Dedifferentiated amniotic fluid mesenchymal stem cell (primary cell): Measurements from ENCODE around the gene CUEDC1.
A peak's percentile ranks its signal among the peaks of the same experiment; 100 is the strongest.

Source experiments
- DNase-seq: peaks from one replicate; pipeline ENCODE4 v3.0.0-alpha.2; 2016; ENCODE audit errors: extremely low spot score

Gene CUEDC1

DNA sequence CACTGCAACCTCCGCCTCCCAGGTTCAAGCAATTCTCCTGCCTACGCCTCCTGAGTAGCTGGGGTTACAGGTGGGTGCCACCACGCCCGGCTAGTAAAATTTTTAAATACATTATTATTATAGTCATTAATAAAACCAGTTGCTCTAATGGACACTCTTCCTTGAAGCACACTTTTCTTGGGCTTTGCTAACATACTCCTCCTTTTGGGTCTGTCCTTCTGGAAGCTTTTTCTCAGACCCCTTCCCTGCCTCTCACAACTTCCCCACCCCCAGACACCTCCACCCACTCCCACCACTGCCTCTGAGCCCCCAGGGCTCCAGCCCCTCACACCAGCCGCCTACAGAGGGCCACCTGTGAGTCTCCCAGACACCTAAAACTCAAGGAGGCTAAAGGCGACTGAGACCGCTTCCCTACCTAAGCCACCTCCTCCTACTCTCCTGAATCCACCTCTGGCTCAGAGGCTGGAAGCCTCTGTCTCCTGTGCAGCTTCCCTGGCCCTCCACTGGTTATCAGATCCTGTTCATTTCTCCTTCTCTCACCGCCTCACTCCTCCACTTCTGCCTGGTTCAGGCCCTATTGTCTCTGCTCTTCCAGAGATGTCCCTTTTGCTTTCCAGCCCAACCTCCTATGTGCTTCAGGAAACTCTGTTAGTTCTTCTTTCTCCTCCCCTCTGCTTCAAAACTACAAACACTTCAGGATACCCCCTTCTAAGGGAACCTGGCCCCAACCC lies 2.1 kb upstream of the CUEDC1 start:
- DNase-seq = no peak

DNA sequence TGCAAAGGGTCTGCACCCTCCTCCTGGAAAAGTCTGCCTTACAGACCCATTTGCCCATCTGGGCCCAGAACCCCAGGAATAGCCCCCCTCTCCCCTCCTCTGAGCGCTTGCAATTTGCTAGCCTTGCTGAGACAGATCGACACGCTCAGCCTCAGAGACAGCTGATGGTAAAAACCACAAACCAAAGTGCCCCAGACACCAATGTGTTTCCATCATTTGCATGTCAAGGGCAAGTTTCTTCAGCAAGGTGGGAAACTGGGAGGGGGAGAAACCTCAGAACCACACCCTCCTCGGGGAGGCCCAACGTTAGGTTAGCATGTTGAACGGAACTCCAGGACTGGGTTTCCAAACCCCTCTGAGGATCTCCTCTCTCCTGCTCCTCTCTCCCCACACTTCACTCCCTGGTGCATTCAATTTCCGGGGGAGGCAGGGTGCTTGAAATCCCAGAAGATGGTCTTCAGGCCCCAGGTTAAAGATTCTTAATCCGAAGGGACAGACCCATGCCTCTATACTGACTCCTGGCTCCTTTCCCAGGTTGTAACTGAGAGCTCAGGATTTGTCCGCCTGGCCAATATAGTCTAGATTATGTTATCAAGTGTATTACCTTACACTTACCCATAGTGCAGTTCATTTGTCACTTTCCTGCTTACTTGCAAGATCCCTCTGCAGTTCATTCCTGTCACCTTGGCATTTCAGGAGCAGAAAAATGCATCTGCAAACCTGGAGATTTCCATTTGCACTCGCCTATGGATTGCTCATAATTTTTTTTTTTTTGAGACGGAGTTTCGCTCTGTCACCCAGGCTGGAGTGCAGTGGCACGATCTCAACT lies 1.3 kb upstream of the CUEDC1 start:
- no peak for DNase-seq

DNA sequence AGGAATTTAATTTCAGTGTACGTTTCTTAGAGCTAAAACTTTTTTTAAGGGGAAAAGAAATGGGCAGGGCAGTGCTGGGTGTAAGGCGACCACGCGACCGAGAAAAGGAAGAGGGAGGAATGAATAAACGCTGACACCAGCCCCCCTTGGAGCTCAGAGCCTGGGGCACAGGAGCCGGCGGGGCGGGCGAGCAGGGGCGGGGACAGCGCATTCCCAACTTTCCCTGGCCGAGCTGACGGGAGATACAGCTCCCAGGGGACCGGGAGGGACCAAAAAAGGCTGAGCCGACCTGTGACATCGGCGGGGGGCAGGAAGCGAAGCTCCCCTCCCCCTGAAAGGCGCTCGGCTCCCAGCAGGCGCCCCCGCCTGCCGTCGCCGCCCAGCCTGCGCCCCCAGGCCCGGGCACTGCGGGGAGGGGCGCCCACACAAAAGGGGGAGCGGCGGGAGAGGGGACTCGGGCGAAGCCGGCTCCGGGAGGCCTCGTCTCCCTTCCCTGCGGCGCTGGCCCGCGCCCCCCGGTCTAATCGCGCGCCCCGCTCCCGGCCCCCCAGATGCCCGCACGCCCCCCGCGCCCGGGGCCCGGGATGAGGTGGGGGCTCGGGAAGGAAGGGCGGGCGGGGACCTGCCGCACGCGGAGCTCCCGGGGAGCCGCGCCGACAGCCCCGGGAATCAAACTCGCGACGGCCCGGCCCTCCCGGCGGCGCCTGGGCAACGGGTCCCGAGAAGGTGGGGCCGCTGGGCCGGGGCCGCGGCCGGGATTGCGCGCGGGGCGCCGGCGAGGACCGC lies 622 bp downstream of the CUEDC1 start:
- peak; percentile 49 for DNase-seq

DNA sequence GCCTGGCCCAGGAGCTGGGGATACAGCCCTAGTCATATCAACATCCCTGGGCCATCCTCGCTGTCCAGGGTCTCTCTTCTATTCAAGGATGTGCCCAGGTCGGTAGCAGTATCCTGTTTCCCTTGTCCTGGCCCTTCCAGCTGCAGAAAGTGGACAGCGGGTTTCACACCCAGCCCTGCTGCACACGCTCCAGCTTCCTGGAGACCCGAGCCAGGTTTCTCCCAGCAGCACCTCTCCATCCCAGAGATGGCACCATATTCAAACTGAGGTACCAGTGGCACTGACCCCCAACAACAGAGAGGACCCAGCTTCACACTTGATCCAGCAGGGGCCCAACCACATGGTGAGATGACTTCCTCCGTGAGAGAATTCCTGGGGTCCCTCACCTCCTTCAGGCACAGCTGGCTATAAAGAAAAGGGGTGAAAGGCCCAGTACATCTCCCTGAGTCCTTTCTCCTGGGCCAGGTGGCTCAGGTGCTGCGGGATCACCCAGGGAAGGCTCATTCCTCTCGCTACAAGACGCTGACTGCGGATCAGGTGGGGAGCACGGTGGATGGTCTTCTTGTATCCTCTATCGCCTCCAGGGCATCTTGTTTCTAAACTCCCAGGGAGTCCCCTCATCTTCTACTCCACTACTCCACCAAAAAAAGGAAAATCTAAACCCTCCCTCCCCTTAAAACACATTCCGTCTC lies 1.4 kb downstream of the CUEDC1 start:
- DNase-seq = no peak

DNA sequence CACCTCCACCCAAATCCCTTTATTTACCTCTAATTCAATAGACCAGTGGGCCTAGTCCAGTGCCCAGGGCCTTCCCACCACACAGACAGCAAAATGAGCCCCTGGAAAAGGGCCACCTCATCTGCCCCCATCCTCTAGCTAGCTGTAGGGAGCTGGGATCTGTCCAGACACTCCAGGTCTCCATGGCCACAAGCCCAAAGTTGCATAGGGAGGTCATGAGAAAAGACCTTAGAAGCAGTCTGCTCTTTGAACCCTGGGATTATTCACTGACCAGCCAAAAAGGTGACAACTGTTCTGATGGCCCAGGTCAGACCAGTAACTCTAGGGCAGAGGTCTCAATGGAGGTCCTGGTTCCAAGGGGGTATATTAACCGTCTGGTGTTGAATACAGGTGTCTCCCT lies 2.0 kb downstream of the CUEDC1 start:
- no peak for DNase-seq

DNA sequence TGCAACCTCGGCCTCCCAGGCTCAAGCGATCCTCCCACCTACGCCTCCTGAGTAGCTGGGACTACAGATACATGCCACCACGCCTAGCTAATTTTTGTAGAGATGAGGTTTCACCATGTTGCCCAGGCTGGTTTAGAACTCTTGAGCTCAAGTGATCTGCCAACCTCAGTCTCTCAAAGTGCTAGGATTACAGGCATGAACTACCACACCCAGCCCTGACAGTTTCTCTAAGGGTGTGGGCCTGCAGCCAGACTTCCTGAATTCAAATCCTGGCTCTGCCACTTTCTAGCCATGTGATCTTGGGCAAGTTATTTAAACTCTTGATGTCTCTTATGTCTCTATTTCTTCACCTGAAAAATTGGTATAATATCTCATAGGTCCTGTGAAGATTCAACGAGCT lies 5.6 kb downstream of the CUEDC1 start:
- DNase-seq = no peak

DNA sequence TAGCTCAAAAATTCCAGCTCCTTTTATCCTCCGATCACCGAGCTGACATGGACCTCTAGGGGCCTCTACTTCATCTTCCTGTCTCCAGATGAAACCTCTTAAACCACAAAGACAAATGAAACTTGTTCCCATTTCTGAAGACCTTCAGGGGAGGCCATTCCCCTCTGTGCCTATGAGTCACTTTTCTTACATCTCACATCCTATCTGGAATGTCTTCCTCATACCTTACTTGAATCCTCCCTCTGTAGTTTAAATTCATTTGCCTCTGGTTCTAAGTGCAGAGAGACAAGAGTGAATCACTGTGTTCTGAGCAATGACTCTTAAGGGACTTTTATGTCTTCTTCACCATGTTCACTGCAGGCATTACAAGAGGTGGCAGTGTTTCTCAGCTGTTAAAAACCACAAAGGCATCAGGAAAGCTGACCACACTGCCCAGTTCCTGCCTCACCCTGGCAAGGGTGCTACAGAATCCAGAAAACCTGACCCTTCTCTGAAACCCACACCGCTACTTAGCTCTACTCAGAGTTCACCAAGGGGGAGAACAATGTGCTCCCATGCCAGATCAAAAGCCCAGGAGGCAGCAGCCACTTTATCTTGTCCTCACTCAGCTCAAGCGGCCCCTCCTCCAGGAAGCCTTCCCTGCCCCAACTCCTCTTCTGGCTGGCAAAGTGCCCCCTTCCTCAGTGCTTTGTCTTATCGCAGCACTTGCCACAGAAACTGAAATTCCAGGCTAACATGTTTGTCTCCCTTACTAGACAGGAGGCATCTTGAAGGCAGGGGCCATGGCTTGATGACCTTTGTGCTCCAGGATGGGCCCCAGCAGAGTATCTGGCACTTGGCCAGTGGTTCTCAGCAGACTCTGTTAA lies 6.4 kb downstream of the CUEDC1 start:
- peak; percentile 76 for DNase-seq

DNA sequence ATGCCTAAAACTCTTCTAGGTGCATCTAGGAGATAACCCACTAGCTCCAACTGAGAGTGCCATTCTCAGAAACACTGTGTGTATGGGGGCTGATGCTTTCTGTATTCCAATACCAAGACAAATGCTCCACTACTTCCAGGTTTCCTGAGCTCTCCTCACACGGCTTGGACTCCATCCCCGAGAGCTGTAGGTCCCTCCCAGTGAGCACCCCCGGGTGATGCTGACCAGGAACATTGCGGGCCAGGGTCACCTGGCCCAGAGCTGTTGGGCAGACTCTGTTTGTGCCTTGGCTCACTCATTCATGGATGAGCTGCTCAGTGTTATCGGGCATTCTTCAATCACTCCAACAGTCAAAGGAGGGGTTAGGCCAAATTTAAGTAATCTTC lies 7.0 kb downstream of the CUEDC1 start:
- DNase-seq = no peak

DNA sequence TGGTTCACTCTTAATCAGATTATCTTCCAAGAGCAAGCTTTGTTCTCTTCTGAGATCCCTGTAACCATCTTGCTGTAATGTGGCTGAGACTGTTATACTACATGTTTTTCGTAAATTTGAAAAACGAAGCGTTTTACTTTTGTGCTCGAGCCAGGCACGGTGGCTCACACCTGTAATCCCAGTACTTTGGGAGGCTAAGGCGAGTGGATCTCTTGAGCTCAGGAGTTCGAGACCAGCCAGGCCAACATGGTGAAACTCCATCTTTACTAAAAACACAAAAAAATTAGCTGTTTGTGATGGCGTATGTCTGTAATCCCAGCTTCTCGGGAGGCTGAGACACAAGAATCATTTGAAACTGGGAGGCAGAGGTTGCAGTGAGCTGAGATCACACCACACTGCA lies 7.8 kb downstream of the CUEDC1 start:
- no peak for DNase-seq

DNA sequence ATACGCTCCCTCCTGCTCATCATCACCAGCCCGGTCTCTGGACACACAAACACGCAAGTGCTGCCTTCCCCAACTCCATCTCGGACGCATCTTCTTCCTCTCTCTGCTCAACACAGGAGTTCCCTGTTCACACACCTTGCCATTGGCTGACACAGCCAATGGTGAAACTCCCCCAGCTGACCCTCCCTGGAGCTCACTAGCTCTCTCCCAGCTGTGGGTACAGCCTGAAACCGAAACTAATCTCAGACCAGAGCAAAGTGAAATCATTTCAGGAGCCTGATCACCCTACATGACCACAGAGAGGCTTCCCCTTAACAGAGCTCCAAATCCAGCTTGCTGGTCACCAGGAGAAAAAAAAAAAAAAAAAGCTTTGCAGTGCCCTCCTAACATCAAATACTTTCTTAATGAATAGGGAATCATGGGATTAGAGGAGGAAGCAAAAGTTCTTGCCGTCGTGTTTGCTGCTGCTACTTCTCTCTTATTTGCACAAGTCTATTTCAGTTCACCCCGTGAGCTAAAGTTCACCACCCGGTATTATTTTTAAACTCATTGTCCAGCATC lies 8.3 kb downstream of the CUEDC1 start:
- DNase-seq = no peak

DNA sequence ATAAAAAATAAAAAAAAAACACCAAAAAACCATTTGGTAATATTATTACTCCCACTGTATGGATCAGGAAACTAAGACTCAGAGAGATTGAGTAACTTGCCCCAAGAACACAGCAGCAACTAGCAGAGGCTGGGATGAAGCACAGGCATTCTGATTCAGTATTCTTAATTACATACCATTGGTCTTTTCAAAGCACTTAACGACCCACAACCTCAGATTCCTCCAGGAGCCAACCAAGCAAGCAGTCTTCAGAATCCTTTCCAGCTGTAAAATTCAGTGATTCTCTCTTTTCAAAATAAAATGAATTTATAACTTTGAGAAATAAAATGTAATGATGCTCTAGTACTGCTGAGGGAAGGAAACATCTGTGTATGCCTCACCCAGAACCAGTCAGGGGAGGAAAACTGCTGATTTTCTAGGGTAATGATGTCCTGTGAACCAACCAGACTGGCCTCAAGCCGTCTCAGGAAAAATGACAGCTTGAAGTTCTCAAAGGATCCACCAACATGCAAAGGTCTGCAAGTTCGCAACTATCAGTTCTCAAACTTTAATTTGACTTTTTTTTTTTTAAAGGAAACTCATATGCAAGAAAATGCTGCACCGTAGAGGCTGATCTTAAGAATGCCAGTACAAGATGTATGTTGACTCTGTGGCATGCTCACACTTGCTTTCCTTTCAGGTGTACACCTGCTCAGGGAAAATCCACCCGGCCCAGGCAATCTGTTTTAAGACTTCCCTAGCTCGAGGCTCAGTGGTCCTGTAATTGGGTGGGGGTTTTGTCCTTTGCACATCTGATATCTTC lies 9.0 kb downstream of the CUEDC1 start:
- DNase-seq = no peak

DNA sequence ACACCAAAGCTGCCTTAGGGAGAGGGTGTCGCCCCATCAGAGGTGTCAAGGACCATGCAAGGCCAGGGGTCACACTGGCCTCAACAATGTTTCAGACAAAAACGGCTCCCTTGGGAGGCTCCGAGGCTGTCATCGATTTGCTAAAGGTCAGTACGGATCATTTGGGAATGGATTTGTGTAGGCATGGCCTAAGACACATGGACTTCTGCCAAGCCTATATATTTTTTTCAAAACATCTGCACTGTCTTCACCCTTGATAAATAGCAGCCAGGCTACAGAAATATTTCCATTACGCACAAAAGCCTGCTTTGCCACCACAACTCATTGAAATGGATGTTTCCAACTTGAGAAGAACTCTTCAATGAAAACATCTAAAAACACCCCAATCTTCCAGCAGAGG lies 10.3 kb downstream of the CUEDC1 start:
- DNase-seq = no peak

DNA sequence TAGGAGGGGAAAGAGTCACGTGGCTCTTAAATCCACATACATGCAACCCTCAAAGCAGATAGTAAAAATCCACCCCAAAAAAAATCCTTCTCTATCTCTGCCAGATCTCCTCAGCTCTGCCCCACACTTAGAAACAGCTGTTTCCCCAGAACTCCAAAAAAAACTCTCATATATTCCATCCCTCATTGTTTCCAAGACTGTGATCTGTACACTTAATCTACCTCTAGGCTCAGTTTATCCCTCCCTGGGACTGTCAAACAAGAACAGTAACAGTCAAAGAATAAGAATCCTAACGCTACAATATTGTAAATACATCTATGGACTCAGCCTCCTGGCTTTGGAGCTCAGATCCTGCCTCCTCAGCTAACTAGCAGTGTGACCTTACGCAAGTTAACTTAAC lies 11.6 kb downstream of the CUEDC1 start:
- no peak for DNase-seq

DNA sequence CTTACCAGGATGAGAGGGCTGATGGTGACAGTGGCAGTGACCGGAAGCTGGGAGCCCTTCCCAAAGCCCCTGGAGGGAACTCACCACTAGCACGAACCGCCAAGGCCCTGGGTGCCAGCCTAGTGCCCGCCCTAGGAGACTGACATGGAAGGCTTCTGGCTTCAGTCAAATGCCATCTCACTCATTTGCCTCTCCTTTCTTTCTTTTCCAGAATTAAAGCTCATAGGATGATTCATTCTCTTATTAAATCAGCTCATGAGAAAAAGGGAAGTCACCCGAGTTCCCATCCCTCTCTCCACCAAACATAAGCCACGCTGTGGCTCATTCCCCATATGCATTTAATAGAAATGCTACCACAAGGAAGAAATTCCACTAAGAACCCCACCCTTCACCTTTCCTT lies 12.1 kb downstream of the CUEDC1 start:
- DNase-seq = peak; percentile 54

DNA sequence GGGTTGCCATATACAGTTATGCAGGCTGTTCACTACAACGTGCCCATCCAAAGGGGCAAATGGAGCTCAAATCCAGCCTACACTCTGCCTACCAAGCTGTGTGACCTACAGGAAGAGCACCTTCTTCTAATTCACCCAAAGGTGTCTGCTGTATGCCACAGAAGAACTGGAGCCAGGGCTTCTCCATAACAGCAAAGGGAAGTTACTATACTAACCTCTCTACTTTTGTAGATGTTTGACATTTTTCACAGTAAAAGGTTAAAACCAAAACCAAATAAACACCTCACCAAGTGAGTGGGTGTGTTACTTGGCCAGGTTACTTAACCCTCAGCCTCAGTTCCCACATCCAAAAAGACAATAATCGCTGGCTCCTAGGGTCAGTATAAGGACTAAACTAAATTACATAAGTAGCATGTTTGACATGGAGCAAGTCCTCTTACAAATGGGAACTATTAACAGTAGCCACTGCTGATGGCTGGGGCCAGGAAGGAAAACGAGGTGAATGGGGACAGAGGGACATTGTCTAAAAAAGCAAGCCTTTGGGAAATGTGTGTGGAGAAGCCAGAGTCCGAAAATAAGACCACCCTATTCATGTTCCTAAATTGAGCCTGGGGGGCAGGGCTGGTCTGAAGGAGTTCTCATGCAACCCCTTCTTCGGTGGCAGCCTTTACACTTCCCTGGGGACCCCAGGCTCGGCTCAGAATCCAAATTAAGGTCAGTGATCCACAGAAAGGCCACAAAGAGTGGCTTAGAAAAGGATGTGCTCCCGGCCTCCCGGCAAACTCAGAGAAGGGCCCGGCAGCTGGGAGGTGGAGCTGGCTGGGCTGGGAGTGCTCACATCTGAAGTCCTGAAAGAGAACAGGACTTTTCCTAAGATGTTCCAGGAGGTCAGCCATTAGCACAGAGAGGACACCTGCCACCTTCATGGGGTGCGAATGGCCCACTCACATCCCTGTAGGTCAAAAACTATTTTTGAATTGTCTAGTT lies 13.5 kb downstream of the CUEDC1 start:
- DNase-seq = no peak

DNA sequence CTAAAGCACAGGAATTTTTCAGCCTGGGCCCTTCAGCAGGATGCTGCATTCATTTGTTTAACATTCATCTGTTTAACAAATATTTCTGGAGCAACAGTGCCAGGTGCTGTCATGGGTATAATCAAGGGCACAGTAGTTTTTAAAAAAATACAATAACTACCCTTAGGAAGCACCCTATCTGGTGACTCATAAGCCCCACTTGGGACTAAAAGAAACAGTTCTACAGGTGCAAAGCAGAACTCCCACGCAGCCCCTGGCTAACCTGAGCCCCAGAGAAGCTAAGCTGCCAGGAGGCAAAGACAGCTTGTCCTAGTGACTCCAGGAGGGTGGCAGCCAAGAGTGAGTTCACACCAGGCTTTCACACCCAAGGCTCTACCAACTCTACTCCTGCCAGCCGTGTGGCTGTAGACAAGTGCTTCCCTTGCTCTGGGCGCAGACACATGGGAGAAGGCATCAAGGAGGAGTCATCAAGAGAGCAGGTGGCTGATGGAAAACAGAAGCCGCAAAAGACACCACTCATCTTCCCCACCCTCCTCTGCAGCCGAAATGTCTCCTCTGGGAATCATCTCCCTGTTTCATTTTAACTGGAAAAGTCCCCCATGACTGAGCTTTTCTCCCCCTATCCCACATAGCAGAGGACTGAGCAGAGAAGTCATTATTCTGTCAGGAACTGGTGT lies 14.4 kb downstream of the CUEDC1 start:
- DNase-seq = no peak

DNA sequence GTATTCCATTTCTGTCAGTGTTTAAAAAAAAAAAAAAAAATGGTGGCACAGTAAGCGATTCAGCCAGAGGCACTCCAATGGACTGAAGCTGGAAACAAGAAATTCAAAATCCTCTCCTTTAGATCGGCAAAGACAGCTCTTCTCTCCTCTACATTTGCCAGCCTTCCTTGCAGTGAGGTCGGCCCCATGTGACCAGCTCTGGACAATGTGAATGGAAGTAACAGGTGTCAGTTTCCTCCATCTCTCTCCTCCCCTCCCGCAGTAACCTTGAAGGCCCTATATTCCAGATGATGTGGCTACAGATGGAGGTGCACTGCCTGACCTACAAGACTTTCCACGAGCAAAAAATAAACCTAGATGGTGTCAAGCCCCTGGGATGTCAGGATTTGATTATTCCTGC lies 15.0 kb downstream of the CUEDC1 start:
- no peak for DNase-seq

DNA sequence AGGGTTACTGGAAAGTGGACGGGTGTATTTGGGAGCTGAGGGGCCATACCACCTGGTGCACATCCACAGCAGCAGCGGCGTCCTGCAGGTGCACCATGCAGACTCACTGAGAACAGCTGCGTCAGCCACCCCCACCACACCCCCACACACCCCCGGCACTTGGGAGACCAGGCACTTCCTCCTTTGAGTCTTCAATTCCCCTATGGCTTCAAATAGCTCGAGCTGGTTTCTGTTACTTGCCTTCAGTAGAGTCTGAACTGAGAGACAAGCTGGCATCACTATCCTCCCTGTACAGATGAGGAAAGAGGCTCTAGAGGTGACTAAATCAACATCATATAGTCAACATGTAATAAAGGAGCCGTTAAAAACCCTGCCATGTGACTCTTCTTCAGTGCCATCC lies 15.4 kb downstream of the CUEDC1 start:
- no peak for DNase-seq
